ENCODE results near the gene DNAH2. TPM values are rescaled to one million over a fixed set of nuclear protein-coding genes. Genes with fewer than 3 reads are reported as not detected.

Gene DNAH2
- total and polyA plus RNA-seq, 4 donors: 1.5 to 14.0 (median 7.6) TPM

DNA sequence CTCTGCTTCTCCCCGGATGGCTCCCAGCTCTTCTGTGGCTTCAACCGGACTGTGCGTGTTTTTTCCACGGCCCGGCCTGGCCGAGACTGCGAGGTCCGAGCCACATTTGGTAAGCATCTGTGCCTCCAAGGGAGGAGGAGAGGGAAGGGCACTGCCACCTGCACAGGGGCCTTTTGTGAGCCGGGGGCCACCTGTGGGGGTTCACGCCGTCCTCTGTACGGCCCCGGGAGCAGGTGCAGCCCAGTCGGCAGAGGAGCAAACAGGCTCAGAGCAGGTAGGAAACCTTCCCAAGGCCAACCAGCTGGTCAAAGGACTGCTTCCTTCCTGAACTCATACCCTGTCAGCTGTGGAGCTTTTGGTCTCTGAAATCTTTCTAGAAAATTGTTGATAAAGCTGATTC is 15.9 kb upstream of the DNAH2 start:
- TF ChIP-seq, protein P1, sequence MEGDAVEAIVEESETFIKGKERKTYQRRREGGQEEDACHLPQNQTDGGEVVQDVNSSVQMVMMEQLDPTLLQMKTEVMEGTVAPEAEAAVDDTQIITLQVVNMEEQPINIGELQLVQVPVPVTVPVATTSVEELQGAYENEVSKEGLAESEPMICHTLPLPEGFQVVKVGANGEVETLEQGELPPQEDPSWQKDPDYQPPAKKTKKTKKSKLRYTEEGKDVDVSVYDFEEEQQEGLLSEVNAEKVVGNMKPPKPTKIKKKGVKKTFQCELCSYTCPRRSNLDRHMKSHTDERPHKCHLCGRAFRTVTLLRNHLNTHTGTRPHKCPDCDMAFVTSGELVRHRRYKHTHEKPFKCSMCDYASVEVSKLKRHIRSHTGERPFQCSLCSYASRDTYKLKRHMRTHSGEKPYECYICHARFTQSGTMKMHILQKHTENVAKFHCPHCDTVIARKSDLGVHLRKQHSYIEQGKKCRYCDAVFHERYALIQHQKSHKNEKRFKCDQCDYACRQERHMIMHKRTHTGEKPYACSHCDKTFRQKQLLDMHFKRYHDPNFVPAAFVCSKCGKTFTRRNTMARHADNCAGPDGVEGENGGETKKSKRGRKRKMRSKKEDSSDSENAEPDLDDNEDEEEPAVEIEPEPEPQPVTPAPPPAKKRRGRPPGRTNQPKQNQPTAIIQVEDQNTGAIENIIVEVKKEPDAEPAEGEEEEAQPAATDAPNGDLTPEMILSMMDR (IDR thresholded peaks at IDR 0.05; ENCODE audit: control extremely low read depth, extremely low read depth): no peak
- 96 to 97% methylated on average over 14 of the region's 14 CpGs for WGBS, 2 donors

DNA sequence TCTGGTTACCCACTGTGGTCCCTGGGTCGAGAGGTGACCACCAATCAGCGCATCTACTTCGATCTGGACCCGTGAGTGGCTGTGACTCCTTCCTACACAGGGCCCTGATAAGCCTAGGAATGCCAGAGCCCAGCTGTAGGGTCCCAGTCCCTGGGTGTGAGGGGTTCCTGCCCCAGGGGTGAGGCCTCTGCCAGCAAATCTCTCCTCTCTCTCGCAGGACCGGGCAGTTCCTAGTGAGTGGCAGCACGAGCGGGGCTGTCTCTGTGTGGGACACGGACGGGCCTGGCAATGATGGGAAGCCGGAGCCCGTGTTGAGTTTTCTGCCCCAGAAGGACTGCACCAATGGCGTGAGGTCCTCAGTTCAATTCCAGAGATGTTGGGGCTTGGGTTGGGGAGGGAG is 14.8 kb upstream of the DNAH2 start:
- DNase-seq (no peak), ATAC-seq (ENCODE audit: insufficient read depth, low FRiP score) (no peak)
- Histone ChIP-seq H3K27me3 (ENCODE audit: control insufficient read depth in 3 of 3, insufficient read depth in 3 of 3, low read length in 2 of 3) (no peaks in the 10 kb centered on the region), H3K27ac (ENCODE audit: low read depth in 1 of 2, low read length in 1 of 2) (no peak overlapping the region), H3K4me1 (ENCODE audit: control insufficient read depth in 5 of 5, insufficient read depth in 5 of 5, low read length in 5 of 5) (peaks cover 0 to 22% (median 3%) of the 10 kb centered on the region in 5 donors), H3K9ac (ENCODE audit: insufficient read depth in 1 of 2, low read length in 2 of 2) (no peak overlapping the region), H3K4me3 (no peak overlapping the region), H3K36me3 (ENCODE audit: control insufficient read depth in 4 of 4, insufficient read depth in 4 of 4, low read length in 4 of 4) (peaks cover 0 to 23% (median 6%) of the 10 kb centered on the region in 4 donors), H3K9me3 (ENCODE audit: control insufficient read depth in 4 of 4, insufficient read depth in 3 of 4, low read length in 3 of 4) (peaks cover 0 to 3% (median 0%) of the 10 kb centered on the region in 4 donors)
- TF ChIP-seq, protein P1 (IDR thresholded peaks at IDR 0.05; ENCODE audit: control extremely low read depth, extremely low read depth): no peak
- WGBS, 2 donors: 93 to 97% methylated on average over 13 of the region's 13 CpGs

More for the DNA sequence above, 15.9 kb upstream of the DNAH2 start:
- Histone ChIP-seq H3K27me3 (ENCODE audit: control insufficient read depth in 3 of 3, insufficient read depth in 3 of 3, low read length in 2 of 3) (no peaks in the 10 kb centered on the region), H3K9ac (ENCODE audit: insufficient read depth in 1 of 2, low read length in 2 of 2) (no peak overlapping the region), H3K27ac (ENCODE audit: low read depth in 1 of 2, low read length in 1 of 2) (no peak overlapping the region), H3K9me3 (ENCODE audit: control insufficient read depth in 4 of 4, insufficient read depth in 3 of 4, low read length in 3 of 4) (peaks cover 0 to 3% (median 0%) of the 10 kb centered on the region in 4 donors), H3K36me3 (ENCODE audit: control insufficient read depth in 4 of 4, insufficient read depth in 4 of 4, low read length in 4 of 4) (peaks cover 0 to 23% (median 6%) of the 10 kb centered on the region in 4 donors), H3K4me1 (ENCODE audit: control insufficient read depth in 5 of 5, insufficient read depth in 5 of 5, low read length in 5 of 5) (peaks cover 0 to 21% (median 3%) of the 10 kb centered on the region in 5 donors), H3K4me3 (no peak overlapping the region)
- no peak for ATAC-seq (ENCODE audit: insufficient read depth, low FRiP score)
- no peak for DNase-seq

DNA sequence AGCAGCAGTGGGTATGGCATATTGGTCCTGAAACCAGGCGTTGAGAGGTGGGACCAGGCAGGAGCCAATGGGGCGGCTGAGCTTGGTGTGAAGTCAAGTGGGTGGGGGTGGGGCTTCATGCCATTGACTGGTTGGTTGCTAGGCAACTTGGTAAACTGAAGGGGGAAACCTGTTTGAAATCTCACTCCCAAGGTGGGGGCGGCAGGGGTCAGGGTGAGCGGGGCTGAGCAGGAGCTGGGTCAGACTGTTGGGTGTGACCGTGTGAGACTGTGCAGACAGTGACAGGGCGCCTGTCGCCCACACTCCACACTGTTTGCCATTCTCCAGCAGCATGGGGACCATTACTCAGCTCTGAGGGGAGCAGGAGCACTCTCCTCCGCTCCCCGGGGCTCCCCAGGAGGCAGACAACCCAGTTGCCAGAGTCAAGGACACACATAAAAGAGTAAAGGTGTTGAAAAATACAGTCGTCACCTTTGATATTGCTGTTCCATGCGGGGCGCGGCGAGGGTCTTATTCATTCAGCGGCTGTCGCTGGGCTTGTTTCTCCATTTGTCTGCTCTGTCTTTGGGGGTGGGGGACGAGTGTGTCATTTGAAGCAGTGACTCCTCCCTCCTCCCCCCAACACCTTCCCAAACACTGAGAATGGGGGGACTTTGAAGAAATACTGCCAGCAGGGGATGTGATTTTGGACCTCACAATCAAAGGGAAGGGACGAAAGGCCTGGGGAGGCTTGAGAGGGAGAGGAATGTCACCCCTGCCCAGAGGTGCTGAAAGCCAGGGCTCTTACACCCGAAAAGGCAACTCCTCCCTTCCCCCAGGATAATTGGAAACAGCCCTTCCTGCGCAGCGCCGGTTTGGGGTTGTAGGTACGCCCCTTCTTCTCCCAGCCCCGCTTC is 13.7 kb upstream of the DNAH2 start:
- Histone ChIP-seq H3K9ac (ENCODE audit: insufficient read depth in 1 of 2, low read length in 2 of 2) (no peak overlapping the region), H3K36me3 (ENCODE audit: control insufficient read depth in 4 of 4, insufficient read depth in 4 of 4, low read length in 4 of 4) (peaks cover 0 to 23% (median 6%) of the 10 kb centered on the region in 4 donors), H3K4me3 (no peak overlapping the region), H3K4me1 (ENCODE audit: control insufficient read depth in 5 of 5, insufficient read depth in 5 of 5, low read length in 5 of 5) (peaks cover 0 to 22% (median 3%) of the 10 kb centered on the region in 5 donors), H3K27ac (ENCODE audit: low read depth in 1 of 2, low read length in 1 of 2) (no peak overlapping the region), H3K27me3 (ENCODE audit: control insufficient read depth in 3 of 3, insufficient read depth in 3 of 3, low read length in 2 of 3) (no peaks in the 10 kb centered on the region), H3K9me3 (ENCODE audit: control insufficient read depth in 4 of 4, insufficient read depth in 3 of 4, low read length in 3 of 4) (peaks cover 0 to 3% (median 0%) of the 10 kb centered on the region in 4 donors)
- DNase-seq: peak; percentile 81 to 86 (median 83)
- 50 to 54% methylated on average over 24 of the region's 24 CpGs for WGBS, 2 donors
- ATAC-seq (ENCODE audit: insufficient read depth, low FRiP score): no peak
- TF ChIP-seq, protein P1 (IDR thresholded peaks at IDR 0.05; ENCODE audit: control extremely low read depth, extremely low read depth): no peak

Measured in lung (tissue), 12 donors.